Gastroesophageal sphincter (tissue), 4 donors: ENCODE results near the gene ACO1. TPM values are rescaled to one million over a fixed set of nuclear protein-coding genes. Genes with fewer than 3 reads are reported as not detected.

Experiments
- ATAC-seq: fragments of 150-250 bp; one replicate; pipeline ENCODE4 v1.9.1; 2016; ENCODE audit warnings: mild to moderate bottlenecking, moderate library complexity
- H3K27ac ChIP-seq, 4 donors: fragments of 200-600 bp; sonication (generic) in 3 of 4; 1 replicate in 3 of 4; 2 replicates in 1 of 4; pipeline ENCODE4 v1.5.1; 2016 to 2019
- H3K27me3 ChIP-seq: fragments of 200-600 bp; sonication (generic); one replicate; pipeline ENCODE4 v1.5.1; 2019
- H3K36me3 ChIP-seq, 2 donors: fragments of 200-600 bp; sonication (generic); one replicate each; pipeline ENCODE4 v1.5.1; 2019; ENCODE audit warnings: control low read depth in 1 of 2
- H3K4me1 ChIP-seq, 3 donors: fragments of 200-600 bp; sonication (generic); 1 replicate in 2 of 3; 2 replicates in 1 of 3; pipeline ENCODE4 v1.5.1; 2016 to 2019; ENCODE audit warnings: control low read depth in 2 of 3
- H3K4me3 ChIP-seq, 2 donors: fragments of 200-600 bp; sonication (generic); one replicate each; pipeline ENCODE4 v1.5.1; 2019; ENCODE audit warnings: mild to moderate bottlenecking in 1 of 2, moderate library complexity in 1 of 2
- H3K9me3 ChIP-seq, 3 donors: fragments of 200-600 bp; sonication (generic); one replicate each; pipeline ENCODE4 v1.5.1; 2017 to 2019; ENCODE audit warnings: control low read depth in 2 of 3
- CTCF ChIP-seq, 4 experiments: fragments of 200-600 bp in 2 of 4; fragments of 450-650 bp in 2 of 4; sonication (generic) in 1 of 4; IDR thresholded peaks; one replicate each; pipeline ENCODE4 v1.5.1; 2017 to 2019; ENCODE audit warnings: antibody characterized with exemption in 4 of 4, mild to moderate bottlenecking in 2 of 4, moderate library complexity in 2 of 4
- EP300 ChIP-seq: sonication (generic); formaldehyde crosslinking; IDR thresholded peaks from one replicate; pipeline ENCODE4 v1.6.1; 2017; ENCODE audit warnings: antibody characterized with exemption, mild to moderate bottlenecking
- POLR2A ChIP-seq, 2 donors: fragments of 450-650 bp; IDR thresholded peaks; one replicate each; pipeline ENCODE4 v1.6.1; 2017; ENCODE audit warnings: antibody characterized with exemption in 2 of 2, mild to moderate bottlenecking in 2 of 2, moderate library complexity in 1 of 2
- POLR2AphosphoS5 ChIP-seq: sonication (generic); formaldehyde crosslinking; IDR thresholded peaks from one replicate; pipeline ENCODE4 v1.6.1; 2017; ENCODE audit warnings: antibody characterized with exemption
- WGBS, 2 donors: methylation state at CpG; one replicate each; pipeline ENCODE4 v1.1.5; 2018; ENCODE audit warnings: low coverage in 1 of 2; 5-methylcytosine and 5-hydroxymethylcytosine counted together
- total RNA-seq, 4 donors: library from RNA; depleted of rRNA; stranded (reverse); fragments of >200 nt; gene quantifications; one replicate each; pipeline ENCODE4 v1.1.0, GENCODE V29; 2016

ACO1 gene
- total RNA-seq, 4 donors from 2014 or later: 54.5 to 88.4 (median 80.2) TPM

- no peak for TF ChIP-seq POLR2A (IDR thresholded peaks at IDR 0.05)
- no peak for TF ChIP-seq EP300
- TF ChIP-seq POLR2AphosphoS5: no peak
- no peak for TF ChIP-seq CTCF (IDR thresholded peaks at IDR 0.05)
- H3K36me3 ChIP-seq: peaks cover 0 to 79% of the 10 kb centered on the region in 2 donors
- H3K27me3 ChIP-seq: no peaks in the 10 kb centered on the region
- H3K9me3 ChIP-seq: no peaks in the 10 kb centered on the region
- no peak for ATAC-seq
- 83% methylated on average over 2 to 3 of the region's 3 CpGs for WGBS, 2 donors
- H3K4me1 ChIP-seq: no peaks in the 10 kb centered on the region
- H3K4me3 ChIP-seq: no peak overlapping the region
- no peak overlapping the region for H3K27ac ChIP-seq
These were observed 106.2 kb downstream of the ACO1 start for GRCh38 chr9:32490601-32491000.

GRCh38 chr9:32497921-32498320 is 113.5 kb downstream of the ACO1 start:
- Histone ChIP-seq H3K9me3 (no peaks in the 10 kb centered on the region), H3K4me3 (no peak overlapping the region), H3K27me3 (no peaks in the 10 kb centered on the region), H3K36me3 (peaks cover 0 to 70% of the 10 kb centered on the region in 2 donors), H3K27ac (no peak overlapping the region), H3K4me1 (no peaks in the 10 kb centered on the region)
- no peak for TF ChIP-seq POLR2AphosphoS5
- no peak for ATAC-seq

- WGBS, 2 donors: 76 to 86% methylated on average over 1 to 2 of the region's 2 CpGs
- no peak overlapping the region for H3K27ac ChIP-seq
- no peaks in the 10 kb centered on the region for H3K4me1 ChIP-seq
- TF ChIP-seq POLR2A (IDR thresholded peaks at IDR 0.05): no peak
- TF ChIP-seq POLR2AphosphoS5: no peak
- TF ChIP-seq EP300: no peak
- no peak for TF ChIP-seq CTCF (IDR thresholded peaks at IDR 0.05)
- ATAC-seq: no peak
- no peak overlapping the region for H3K4me3 ChIP-seq
- no peaks in the 10 kb centered on the region for H3K9me3 ChIP-seq
- H3K36me3 ChIP-seq: peaks cover 0 to 58% of the 10 kb centered on the region in 2 donors
- H3K27me3 ChIP-seq: no peaks in the 10 kb centered on the region
These were observed 116.3 kb downstream of the ACO1 start for GRCh38 chr9:32500768-32501167.

- Histone ChIP-seq H3K4me1 (no peaks in the 10 kb centered on the region), H3K36me3 (peaks cover 0 to 49% of the 10 kb centered on the region in 2 donors), H3K9me3 (no peaks in the 10 kb centered on the region), H3K27ac (no peak overlapping the region), H3K27me3 (no peaks in the 10 kb centered on the region), H3K4me3 (no peak overlapping the region)
- no peak for ATAC-seq
- WGBS, 2 donors: 80 to 83% methylated on average over 1 of the region's 1 CpG
- TF ChIP-seq EP300 (no peak), POLR2AphosphoS5 (no peak), CTCF (IDR thresholded peaks at IDR 0.05) (no peak), POLR2A (IDR thresholded peaks at IDR 0.05) (no peak)
These were observed 117.4 kb downstream of the ACO1 start for GRCh38 chr9:32501868-32502267.

- ATAC-seq: no peak
- Histone ChIP-seq H3K36me3 (peaks cover 0 to 43% of the 10 kb centered on the region in 2 donors), H3K27ac (no peak overlapping the region), H3K9me3 (no peaks in the 10 kb centered on the region), H3K4me3 (no peak overlapping the region), H3K27me3 (no peaks in the 10 kb centered on the region), H3K4me1 (no peaks in the 10 kb centered on the region)
- WGBS, 2 donors: 78 to 79% methylated on average over 3 to 4 of the region's 4 CpGs
- TF ChIP-seq EP300: no peak
- TF ChIP-seq POLR2AphosphoS5: no peak
- TF ChIP-seq POLR2A (IDR thresholded peaks at IDR 0.05): no peak
- TF ChIP-seq CTCF (IDR thresholded peaks at IDR 0.05): no peak
These were observed 118.0 kb downstream of the ACO1 start for GRCh38 chr9:32502464-32502863.
